Dendritic cell treated with granulocyte-macrophage colony-stimulating factor and Interleukin-4, amounts not matched to agents 40 ng/mL and 50 ng/mL, for 4 days (primary cell): ENCODE measurements around the gene CD7.
A peak's percentile ranks its signal among the peaks of the same experiment; 100 is the strongest.

ENCODE experiments used
- H3K27ac Mint-ChIP-seq: one replicate; pipeline ENCODE4 v1.8.0; 2022; ENCODE audit warnings: mild to moderate bottlenecking, mixed read lengths
- H3K27me3 Mint-ChIP-seq: one replicate; pipeline ENCODE4 v1.8.0; 2022; ENCODE audit warnings: mild to moderate bottlenecking, mixed read lengths
- H3K36me3 Mint-ChIP-seq: one replicate; pipeline ENCODE4 v1.8.0; 2022; ENCODE audit warnings: low read depth, mixed read lengths
- H3K4me1 Mint-ChIP-seq: one replicate; pipeline ENCODE4 v1.8.0; 2022; ENCODE audit warnings: low read depth, mixed read lengths
- H3K4me3 Mint-ChIP-seq: one replicate; pipeline ENCODE4 v1.8.0; 2022; ENCODE audit warnings: mild to moderate bottlenecking, moderate library complexity, mixed read lengths
- H3K9me3 Mint-ChIP-seq: one replicate; pipeline ENCODE4 v1.8.0; 2022; ENCODE audit warnings: mixed read lengths
- intact Hi-C: fragments of 100-400 bp; cut with micrococcal nuclease; formaldehyde crosslinking; loops from one replicate; pipeline ENCODE4 v1.15.0; 2022

CD7 gene

DNA sequence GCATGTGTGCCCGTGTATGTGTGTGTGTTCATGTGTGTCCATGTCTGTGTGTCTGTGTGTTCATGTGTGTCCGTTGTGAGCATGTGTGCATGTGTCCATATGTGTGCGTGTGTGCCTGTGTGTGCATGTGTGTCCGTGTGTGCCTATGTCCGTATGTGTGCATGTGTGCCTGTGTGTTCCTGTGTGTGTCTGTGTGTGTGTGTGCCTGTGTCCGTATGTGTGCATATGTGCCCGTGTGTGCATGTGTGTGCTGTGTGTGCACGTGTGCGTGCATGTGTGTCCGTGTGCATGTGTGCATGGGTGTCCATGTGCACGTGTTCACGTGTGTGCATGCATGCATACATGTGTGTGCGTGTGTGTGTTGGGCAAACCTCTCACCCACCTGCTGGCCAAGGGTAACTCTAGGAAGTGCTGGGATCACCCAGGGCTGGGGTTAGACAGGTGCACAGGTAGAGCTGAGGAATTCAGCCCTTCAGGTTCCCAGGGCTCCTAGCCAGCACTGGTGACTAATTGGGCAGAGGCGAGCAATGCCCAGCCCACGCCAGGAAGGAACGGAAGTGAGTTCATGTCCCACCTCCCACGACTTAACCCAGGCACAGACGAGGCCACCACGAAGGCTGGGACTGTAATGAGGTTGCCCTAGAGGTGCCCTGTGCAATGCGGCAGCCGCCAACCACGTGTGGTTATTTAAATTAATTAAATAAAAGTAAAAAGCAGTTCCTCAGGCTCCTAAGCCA lies 35.7 kb downstream of the CD7 start:
- peaks cover 67% of the 10 kb centered on the region for H3K4me1 Mint-ChIP-seq
- intact Hi-C loops, result no loop called here
- H3K27ac Mint-ChIP-seq, result no peak overlapping the region
- no peak overlapping the region for H3K4me3 Mint-ChIP-seq
- H3K9me3 Mint-ChIP-seq, result no peaks in the 10 kb centered on the region
- H3K36me3 Mint-ChIP-seq, result peaks cover 7% of the 10 kb centered on the region
- peaks cover 10% of the 10 kb centered on the region for H3K27me3 Mint-ChIP-seq

- H3K4me1 Mint-ChIP-seq, result peaks cover 73% of the 10 kb centered on the region
- no peak overlapping the region for H3K4me3 Mint-ChIP-seq
- intact Hi-C loops, result no loop called here
- H3K27me3 Mint-ChIP-seq, result peaks cover 10% of the 10 kb centered on the region
- H3K27ac Mint-ChIP-seq, result no peak overlapping the region
- peaks cover 7% of the 10 kb centered on the region for H3K36me3 Mint-ChIP-seq
- H3K9me3 Mint-ChIP-seq, result no peaks in the 10 kb centered on the region
These were observed 36.3 kb downstream of the CD7 start for GRCh38 chr17:82281076-82281475.

DNA sequence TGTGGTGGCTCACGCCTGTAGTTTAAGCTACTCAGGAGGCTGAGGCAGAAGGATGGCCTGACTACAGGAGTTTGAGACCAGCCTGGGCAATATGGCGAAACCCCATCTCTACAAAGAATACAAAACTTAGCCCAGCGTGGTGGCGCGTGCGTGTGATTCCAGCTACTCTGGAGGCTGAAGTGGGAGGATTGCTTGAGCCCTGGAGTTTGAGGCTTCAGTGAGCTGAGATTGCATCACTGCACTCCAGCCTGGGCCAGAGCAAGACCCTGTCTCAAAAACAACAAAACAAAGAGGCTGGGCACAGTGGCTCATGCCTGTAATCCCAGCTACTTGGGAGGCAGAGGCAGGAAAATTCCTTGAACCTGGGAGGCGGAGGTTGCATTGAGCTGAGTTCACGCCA lies 36.9 kb downstream of the CD7 start:
- Mint-ChIP-seq H3K27me3 (peaks cover 10% of the 10 kb centered on the region), H3K9me3 (no peaks in the 10 kb centered on the region), H3K4me1 (peaks cover 73% of the 10 kb centered on the region), H3K4me3 (no peak overlapping the region), H3K27ac (no peak overlapping the region), H3K36me3 (peaks cover 7% of the 10 kb centered on the region)
- intact Hi-C loops, result no loop called here

DNA sequence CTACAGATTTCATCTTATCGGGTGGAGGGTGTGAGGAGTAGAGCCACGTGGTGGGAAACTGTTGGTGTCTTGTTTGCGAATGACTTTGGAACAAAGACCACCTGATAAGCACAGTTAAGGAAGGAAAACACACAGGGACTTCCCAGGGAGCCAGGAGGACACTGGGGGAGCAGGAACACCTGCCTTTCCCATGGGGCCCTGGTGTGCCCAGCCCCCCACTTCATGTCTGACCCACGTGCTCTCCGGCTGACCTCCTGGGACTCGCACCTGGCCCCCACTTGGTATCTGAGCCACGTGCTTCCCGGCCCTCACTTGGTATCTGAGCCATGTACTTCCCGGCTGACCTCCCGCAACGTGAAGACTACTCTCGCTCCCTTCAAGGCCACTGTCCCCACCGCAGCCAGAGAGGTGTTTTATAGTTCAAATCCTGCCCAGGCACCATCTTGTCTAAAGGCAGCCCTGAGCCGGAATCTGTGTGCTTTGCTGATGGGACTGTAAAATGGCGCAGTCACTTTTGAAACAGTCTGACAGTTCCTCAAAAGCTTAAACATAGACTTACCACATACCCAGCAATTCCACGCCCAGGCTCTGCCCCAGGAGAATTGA lies 38.5 kb downstream of the CD7 start:
- peak overlapping the region; percentile 45 for H3K4me3 Mint-ChIP-seq
- intact Hi-C loops, result no loop called here
- H3K27me3 Mint-ChIP-seq, result peaks cover 10% of the 10 kb centered on the region
- H3K36me3 Mint-ChIP-seq, result peaks cover 7% of the 10 kb centered on the region
- H3K4me1 Mint-ChIP-seq, result peaks cover 79% of the 10 kb centered on the region
- H3K9me3 Mint-ChIP-seq, result no peaks in the 10 kb centered on the region
- peak overlapping the region; percentile 96 for H3K27ac Mint-ChIP-seq

GRCh38 chr17:82278308-82278707 lies 39.1 kb downstream of the CD7 start:
- intact Hi-C loops, result no loop called here
- H3K9me3 Mint-ChIP-seq, result no peaks in the 10 kb centered on the region
- peak overlapping the region; percentile 96 for H3K27ac Mint-ChIP-seq

GRCh38 chr17:82277851-82278250 lies 39.6 kb downstream of the CD7 start:
- H3K27ac Mint-ChIP-seq, result peak overlapping the region; percentile 96
- intact Hi-C loops, result no loop called here

More at GRCh38 chr17:82278308-82278707, 39.1 kb downstream of the CD7 start:
- no peak overlapping the region for H3K4me3 Mint-ChIP-seq
- peaks cover 73% of the 10 kb centered on the region for H3K4me1 Mint-ChIP-seq
- H3K36me3 Mint-ChIP-seq, result peaks cover 12% of the 10 kb centered on the region
- H3K27me3 Mint-ChIP-seq, result peaks cover 4% of the 10 kb centered on the region

DNA sequence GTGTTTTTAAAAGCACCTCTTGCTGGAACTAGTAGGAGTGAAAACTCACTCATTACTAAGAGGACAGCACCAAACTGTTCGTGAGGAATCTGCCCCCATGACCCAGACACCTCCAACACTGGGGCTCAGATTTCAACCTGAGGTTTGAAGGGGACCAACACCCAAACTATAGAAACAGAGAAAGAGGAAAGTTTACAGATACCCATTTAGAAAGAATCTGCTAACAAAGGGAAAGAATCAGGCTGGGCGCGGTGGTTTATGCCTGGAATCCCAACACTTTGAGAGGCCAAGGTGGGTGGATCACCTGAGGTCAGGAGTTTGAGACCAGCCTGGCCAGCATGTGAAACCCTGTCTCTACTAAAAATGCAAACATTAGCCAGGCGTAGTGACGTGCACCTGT lies 40.5 kb downstream of the CD7 start:
- intact Hi-C loops, result no loop called here

More at GRCh38 chr17:82277851-82278250, 39.6 kb downstream of the CD7 start:
- Mint-ChIP-seq H3K4me1 (peaks cover 69% of the 10 kb centered on the region), H3K9me3 (no peaks in the 10 kb centered on the region), H3K27me3 (peaks cover 3% of the 10 kb centered on the region), H3K36me3 (peaks cover 15% of the 10 kb centered on the region), H3K4me3 (no peak overlapping the region)

DNA sequence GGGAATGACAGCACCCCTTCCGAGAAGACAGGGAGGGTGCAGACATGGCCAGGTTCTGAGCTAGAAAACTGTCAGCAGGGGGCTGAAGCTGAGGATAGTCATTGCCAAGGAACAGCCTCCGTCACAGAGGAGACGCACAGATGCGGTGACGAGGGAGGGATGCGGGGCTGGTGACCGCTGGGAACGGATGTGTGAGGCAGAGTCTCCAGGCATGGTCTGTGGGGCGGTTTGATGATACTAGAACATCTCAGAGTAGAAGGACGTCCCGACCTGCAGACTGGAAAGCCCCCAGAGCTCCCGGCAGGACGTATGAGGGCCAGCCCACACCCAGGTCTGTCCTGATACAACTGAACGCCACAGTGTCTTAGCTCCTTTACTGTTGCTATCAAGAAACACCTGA lies 42.1 kb downstream of the CD7 start:
- H3K27me3 Mint-ChIP-seq, result no peaks in the 10 kb centered on the region
- peak overlapping the region; percentile 10 for H3K27ac Mint-ChIP-seq
- H3K4me3 Mint-ChIP-seq, result no peak overlapping the region
- peaks cover 68% of the 10 kb centered on the region for H3K4me1 Mint-ChIP-seq
- peaks cover 39% of the 10 kb centered on the region for H3K36me3 Mint-ChIP-seq
- intact Hi-C loops, result no loop called here
- no peaks in the 10 kb centered on the region for H3K9me3 Mint-ChIP-seq

More for the DNA sequence above, 40.5 kb downstream of the CD7 start:
- Mint-ChIP-seq H3K27me3 (peaks cover 3% of the 10 kb centered on the region), H3K9me3 (no peaks in the 10 kb centered on the region), H3K27ac (peak overlapping the region; percentile 40), H3K36me3 (peaks cover 23% of the 10 kb centered on the region), H3K4me3 (no peak overlapping the region), H3K4me1 (peaks cover 68% of the 10 kb centered on the region)

- peaks cover 49% of the 10 kb centered on the region for H3K36me3 Mint-ChIP-seq
- intact Hi-C loops, result no loop called here
- peaks cover 73% of the 10 kb centered on the region for H3K4me1 Mint-ChIP-seq
- H3K27ac Mint-ChIP-seq, result peak overlapping the region; percentile 99
- H3K27me3 Mint-ChIP-seq, result no peaks in the 10 kb centered on the region
- peak overlapping the region; percentile 89 for H3K4me3 Mint-ChIP-seq
- H3K9me3 Mint-ChIP-seq, result no peaks in the 10 kb centered on the region
These were observed 43.0 kb downstream of the CD7 start for GRCh38 chr17:82274134-82275020.

DNA sequence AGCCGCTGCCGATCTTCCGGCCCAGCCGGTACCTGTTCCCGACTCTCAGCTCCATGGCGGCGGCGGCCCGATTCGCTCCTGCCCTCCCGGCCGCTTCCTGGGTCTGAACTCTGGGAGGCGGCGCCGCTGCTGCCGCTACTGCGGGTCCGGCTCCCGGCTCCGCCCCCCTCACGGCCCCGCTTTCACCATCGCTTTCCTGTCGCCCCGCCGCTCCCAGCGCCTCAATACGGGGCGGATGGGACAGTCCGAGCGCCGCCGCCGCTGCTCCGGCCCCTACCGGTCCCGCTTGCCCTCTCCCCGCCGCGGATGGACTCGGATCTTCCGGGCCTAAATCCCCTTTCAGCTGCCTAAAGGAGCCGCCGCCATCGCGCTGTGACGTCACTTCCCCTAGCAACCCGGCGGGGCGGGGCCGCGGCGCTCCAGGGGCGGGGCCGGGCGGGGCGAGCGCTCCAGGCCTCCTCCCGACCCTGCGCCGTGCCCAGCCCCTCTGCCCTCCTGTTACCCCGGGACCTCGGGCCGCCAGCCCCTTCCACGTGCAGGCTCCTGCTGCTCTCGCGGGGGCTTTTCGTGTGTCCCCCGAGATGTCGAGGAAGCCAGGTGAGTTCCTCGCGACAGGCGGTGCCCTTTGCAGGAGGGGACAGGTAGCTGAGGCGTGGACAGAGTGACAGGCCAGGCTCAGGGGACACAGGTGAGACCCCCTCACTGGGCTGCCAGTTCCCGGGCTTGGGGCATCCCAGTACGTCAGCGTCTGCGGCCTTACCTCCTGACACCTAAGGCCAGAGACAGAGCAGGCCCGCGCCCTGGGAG lies 43.9 kb downstream of the CD7 start, which contains the start of gene CSNK1D:
TSS of gene CSNK1D (minus strand) at position 374 of the 807 bp plus-strand sequence. CDS start at position 55, 319 bp downstream.
- Mint-ChIP-seq H3K4me1 (peaks cover 73% of the 10 kb centered on the region), H3K27me3 (no peaks in the 10 kb centered on the region), H3K36me3 (peaks cover 57% of the 10 kb centered on the region), H3K9me3 (no peaks in the 10 kb centered on the region), H3K27ac (peak within 1 kb of the TSS; percentile 99), H3K4me3 (peak within 1 kb of the TSS; percentile 89)
- intact Hi-C loops, result no loop called here

GRCh38 chr17:82272495-82273326 lies 44.7 kb downstream of the CD7 start:
- intact Hi-C loops, result no loop called here
- Mint-ChIP-seq H3K9me3 (no peaks in the 10 kb centered on the region), H3K4me3 (peak overlapping the region; percentile 89), H3K27me3 (no peaks in the 10 kb centered on the region), H3K36me3 (peaks cover 59% of the 10 kb centered on the region), H3K4me1 (peaks cover 73% of the 10 kb centered on the region), H3K27ac (peak overlapping the region; percentile 99)

- H3K4me1 Mint-ChIP-seq, result peaks cover 72% of the 10 kb centered on the region
- intact Hi-C loops, result no loop called here
- H3K36me3 Mint-ChIP-seq, result peaks cover 71% of the 10 kb centered on the region
- H3K9me3 Mint-ChIP-seq, result no peaks in the 10 kb centered on the region
- no peak overlapping the region for H3K4me3 Mint-ChIP-seq
- no peak overlapping the region for H3K27ac Mint-ChIP-seq
- no peaks in the 10 kb centered on the region for H3K27me3 Mint-ChIP-seq
These were observed 46.0 kb downstream of the CD7 start for GRCh38 chr17:82271401-82271800.
